Umbilical cord (tissue), 2 donors: ENCODE measurements around the gene PASK. TPM values are rescaled to one million over a fixed set of nuclear protein-coding genes. Genes with fewer than 3 reads are reported as not detected.

ENCODE experiments used
- DNase-seq: peaks from one replicate; pipeline ENCODE4 v3.0.0-alpha.2; 2015; ENCODE audit warnings: low spot score
- total RNA-seq: library from RNA; depleted of rRNA; stranded (reverse); fragments of >200 nt; gene quantifications from one replicate; pipeline ENCODE4 v1.2.3, GENCODE V29; 2014; ENCODE audit warnings: low replicate concordance; ENCODE audit not compliant: insufficient read depth

PASK gene
- total RNA-seq, 1 donor from 2014 or later, result 3.1 TPM

DNA sequence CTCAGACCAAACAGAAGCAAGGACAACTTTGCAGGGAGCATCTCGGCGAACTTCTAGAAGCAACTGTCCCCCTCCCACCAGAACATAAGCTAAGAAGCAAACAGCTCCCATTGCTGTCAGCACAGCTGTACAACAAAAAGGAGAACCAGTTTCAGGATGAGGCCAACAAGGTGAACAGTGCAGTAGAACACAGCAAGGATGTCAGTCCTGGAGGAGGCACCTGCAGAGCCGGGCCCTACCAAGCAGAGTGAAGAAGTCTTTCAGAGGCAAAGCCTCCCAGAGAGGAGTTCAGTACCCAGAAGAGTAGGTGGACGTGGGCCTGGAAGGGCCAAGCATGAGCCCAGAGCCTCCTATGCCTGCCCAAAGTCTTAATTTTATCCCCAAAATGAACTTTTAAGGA is 1.0 kb downstream of the PASK start:
- no peak for DNase-seq

- no peak for DNase-seq
Measured at GRCh38 chr2:241147336-241147735, 1.9 kb downstream of the PASK start.

- DNase-seq, result no peak
Measured at GRCh38 chr2:241146286-241146685, 3.0 kb downstream of the PASK start.

- no peak for DNase-seq
Measured at GRCh38 chr2:241142593-241142992, 6.7 kb downstream of the PASK start.

GRCh38 chr2:241142063-241142462 is 7.2 kb downstream of the PASK start:
- DNase-seq, result no peak

DNA sequence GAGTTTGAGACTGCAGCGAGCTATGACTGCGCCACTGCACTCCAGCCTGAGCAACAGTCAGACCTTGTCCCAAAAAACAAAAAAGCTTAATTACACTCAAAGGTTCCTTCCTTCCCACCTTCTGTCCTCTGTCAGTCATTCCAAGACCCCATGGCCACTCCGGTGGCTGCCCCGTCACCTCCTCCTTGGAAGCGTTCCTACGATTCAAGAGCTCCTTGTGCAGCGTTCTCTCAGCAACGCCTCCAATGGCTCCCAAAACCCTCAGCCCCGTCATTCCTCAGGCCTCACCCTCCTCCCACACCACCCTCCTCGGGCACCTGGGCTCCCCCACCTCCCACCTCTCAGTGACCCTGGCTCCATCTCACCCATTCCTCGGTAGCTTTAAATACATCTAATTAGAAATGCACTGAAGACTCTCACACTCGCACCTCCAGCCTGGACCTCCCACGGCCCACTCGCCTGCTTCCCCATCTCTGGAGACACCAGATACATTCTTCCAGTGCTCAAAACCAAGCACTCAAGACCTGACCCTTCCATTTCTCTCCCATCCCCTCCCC is 8.0 kb downstream of the PASK start:
- no peak for DNase-seq

DNA sequence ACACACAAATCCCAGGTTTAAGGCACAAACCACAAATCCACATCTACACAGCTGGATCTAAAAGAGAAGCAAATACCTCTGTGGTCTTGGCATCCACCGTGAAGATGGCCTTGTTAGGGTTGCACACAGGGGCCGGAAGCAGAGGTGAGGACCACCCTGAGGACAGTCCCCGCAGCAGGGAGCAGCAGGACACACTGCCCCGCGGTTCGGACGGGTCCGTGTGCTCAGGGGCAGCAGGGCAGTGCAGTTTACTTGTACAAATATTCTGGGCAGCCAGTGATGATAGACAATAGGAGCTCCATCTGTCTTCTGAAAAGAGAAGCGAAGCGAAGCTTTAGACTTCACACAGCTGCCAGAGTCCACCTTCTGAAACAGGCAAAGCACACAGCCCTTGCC is 8.8 kb downstream of the PASK start:
- no peak for DNase-seq

- no peak for DNase-seq
Measured at GRCh38 chr2:241139531-241140444, 9.5 kb downstream of the PASK start.

GRCh38 chr2:241138471-241138870 is 10.8 kb downstream of the PASK start:
- DNase-seq, result no peak

- DNase-seq, result no peak
Measured at GRCh38 chr2:241137276-241138190, 11.7 kb downstream of the PASK start.

DNA sequence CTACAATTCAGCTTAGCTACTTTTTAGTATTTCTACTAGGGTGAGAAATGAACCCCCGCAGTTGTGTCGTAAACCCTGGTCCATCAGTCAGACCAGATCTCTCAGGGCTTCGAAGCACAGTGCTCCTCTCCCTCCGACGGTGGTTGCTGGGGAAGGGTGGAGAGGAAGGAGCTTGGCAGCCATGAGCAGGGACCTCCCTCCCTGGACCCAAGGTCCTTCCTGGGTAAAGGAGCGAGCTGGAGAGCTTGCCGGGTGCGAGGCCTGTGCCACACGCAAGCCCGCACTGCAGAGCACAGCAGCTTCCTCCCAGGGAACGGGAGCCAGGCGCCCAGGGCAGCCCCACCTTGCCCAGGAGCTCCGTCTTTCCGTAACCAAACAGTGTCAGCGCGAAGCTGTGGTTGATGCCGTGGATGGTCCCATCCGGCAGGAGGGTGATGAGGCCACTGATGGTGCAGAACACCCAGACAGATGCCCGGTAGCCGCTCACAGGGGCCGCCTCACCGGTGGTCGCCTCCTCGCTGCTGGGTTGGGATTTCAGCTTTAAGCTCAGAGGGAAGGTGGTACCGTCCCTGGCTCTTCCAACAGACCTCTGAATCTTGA is 12.5 kb downstream of the PASK start:
- no peak for DNase-seq

GRCh38 chr2:241136191-241136590 is 13.1 kb downstream of the PASK start:
- no peak for DNase-seq

DNA sequence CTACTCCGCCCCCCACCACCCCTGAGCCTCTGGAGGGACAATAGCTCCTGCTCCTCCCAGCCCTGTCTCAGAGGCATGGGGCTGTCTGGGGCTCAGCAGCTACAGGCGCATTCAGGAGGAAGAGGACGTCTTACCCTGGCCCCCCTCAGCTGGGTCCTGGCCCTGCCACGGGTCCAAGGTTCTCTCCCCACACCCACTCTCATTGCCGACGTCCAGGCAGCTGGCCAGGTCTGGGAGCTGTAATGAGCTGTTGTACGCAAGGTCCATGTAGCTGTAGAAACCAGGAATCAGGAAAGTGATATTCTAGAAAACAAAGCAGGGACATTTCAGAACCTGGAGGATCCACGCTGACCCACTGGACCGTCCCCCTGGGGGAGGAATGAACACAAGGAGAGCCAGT is 13.5 kb downstream of the PASK start:
- DNase-seq, result no peak

GRCh38 chr2:241134711-241135110 is 14.6 kb downstream of the PASK start:
- DNase-seq, result no peak

- no peak for DNase-seq
Measured at GRCh38 chr2:241133436-241133820, 15.8 kb downstream of the PASK start.

GRCh38 chr2:241132538-241133435 is 16.5 kb downstream of the PASK start:
- DNase-seq, result no peak

DNA sequence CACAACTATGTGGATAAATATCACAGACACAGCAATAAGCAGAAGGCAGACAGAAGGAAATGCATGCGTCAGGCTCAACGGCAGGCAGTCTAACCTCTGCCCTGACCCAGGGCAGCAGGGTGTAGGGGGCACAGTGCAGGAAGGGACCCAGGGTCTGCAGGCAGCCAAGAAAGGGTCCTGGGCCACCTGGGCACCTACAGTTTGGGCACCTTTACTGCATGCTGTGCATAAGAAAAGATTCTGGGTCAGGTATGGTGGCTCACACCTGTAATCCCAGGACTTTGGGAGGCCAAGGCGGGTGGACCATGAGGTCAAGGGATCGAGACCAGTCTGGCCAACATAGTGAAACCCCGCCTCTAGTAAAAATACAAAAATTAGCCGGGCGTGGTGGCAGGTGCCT is 17.7 kb downstream of the PASK start:
- DNase-seq, result no peak

GRCh38 chr2:241130316-241130715 is 19.0 kb downstream of the PASK start:
- DNase-seq, result no peak

DNA sequence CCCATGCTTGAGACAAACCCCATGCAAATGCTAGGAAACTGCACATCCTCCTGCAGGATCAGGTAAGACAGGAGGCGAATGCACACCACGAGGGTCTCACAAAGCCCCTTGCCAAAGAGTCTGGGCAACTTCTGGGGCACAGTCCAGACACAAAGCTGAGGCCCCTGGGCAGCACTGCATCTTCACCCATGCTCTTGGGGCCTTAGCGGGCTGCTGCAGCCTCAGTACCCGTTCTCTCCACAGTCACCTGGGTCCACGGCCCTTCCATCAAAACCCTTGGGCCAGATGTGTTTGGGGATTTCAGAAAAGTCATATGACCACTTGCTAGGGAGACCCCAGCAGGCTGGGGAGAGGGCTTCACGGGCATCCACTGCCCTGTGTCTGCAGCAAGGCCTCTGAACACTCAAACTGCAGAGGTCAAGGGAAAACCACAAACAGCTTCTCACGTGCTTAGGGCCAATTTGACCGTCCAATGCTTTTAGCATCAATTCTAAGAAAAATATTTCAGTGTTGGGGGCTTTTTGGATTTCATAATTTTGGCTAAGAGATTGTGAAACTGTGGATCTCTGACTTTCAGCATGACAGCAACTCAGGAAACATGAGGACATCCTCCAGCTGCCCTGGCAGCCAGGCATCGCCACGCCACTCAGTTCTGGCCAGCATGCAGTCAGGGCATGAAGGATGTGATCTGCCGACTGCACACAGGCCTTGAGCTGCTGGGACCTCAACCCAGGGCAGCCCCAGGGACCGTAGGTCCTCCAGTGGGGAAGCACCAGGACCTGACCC is 20.0 kb downstream of the PASK start:
- no peak for DNase-seq

DNA sequence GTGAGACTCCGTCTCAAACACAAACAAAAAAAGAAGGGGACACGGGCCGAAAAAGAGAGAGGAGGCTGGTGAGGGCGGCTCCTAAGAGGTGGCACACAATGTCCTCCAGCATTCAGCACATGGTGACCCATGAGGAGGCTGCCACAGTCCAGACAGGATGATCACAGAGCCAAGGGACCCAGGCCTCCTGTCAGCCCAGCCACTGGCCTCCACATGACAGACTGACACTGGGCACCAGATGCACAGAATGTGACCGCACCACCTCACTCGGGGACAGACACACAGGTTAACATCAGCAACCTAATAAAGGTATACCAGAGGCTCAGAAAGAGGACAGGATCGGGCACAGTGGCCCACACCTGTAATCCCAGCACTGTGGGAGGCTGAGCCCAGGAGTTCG is 21.0 kb downstream of the PASK start:
- no peak for DNase-seq
